GM18861 (cell line): ENCODE results near the gene MAML2.

Experiments used
- ATAC-seq: cut with Tn5 transposase; IDR thresholded peaks from one replicate; pipeline ENCODE4 v1.9.1; 2021; ENCODE audit not compliant: unreplicated experiment

Gene MAML2

DNA sequence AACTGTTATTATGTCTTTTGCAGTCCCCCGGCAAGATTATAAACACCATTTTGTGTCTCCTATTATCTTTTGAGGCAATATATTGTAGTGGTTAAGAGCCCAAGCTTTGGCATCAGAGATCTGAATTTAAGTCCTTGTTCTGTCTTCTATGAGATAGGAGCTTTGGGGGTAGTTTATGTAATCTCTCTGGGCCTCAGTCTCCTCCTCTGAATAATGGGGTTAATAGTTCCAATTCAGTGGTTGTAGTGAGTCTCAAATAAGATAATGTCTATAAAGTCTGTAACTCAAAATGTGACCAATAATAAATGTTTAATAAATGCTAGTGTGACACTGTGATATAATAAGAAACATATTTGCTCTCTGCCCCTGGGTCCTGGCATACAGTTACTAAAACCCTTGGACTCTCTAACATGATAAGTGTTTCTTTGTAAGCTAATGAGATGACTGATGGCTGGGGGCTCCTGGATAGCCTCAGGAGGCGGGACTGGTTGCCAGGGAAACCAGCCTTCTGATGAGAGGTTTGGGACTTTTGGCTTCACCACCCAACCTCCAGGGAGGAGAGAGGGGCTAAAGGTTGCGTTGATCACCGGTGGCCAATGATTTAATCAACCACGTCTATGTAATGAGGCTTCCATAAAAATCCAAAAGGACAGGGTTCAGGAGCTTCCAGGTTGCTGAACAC lies 235.7 kb downstream of the MAML2 start:
- ATAC-seq: no peak

DNA sequence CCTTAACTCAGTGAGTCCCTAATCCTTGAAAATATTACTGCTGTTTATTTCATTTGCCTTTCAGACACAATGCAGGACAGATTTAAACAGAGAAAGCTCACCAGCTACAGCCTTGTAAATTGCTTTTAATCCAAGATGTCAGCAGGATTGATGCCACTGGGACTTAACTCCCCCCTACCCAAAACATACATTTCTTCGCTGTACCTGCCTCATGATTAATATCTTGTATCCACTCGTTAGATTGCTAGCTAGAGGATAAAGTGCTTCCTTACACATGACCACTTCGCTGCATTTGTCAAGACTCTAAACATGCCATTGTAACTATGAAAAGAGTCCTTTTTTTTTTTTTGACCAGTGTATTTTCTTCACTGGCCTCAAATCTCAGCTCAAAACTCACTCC lies 236.3 kb downstream of the MAML2 start:
- no peak for ATAC-seq

DNA sequence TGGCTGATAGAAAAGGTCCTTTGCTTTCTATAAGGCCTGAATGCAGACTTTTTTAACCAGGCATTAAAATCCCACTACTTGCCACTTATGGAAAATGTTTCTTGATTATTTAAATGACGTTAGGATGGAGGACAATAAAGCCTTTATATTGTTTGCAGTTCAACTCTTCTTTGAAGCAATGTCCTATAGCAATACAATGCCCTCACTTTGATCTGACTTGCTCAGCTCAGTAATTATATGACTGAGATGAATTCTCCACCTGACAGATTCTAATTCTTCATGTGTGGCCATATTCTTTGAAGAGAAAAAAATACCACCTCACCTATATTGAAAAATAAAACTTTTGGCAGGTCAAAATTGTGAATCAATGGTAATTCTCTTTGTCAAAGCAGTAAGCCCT lies 237.1 kb downstream of the MAML2 start:
- no peak for ATAC-seq

DNA sequence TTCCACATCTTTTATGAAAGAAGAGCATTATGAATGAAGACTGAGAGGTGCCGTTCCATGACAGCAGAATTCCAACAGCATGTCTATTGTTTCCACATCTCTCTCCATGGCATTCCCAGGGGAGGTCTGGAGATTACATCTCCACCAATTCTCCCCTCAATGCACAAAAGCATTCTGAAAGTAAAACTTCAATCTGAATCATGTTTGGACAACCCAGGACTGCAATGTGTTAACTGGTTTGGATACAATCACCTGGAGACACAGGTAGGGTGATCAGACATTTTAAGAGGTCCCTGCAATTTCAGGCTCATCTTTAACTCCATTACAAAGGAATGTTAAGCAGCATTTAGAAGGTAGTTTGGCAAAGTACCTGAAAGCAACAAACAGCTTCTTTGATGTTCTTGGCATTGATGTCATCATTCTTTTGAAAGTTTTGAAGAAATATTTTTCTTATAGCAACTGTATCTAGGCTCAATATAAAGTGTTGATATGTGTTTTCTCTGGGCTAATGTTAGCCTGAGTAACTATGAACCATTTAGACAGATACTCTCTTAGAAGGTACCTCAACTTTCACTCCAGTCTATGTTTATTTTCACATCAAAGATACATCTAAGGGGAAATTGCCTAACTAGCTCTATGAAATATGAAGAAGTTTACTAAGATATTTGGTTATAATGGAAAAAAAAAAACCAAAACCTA lies 237.6 kb downstream of the MAML2 start:
- ATAC-seq: no peak

DNA sequence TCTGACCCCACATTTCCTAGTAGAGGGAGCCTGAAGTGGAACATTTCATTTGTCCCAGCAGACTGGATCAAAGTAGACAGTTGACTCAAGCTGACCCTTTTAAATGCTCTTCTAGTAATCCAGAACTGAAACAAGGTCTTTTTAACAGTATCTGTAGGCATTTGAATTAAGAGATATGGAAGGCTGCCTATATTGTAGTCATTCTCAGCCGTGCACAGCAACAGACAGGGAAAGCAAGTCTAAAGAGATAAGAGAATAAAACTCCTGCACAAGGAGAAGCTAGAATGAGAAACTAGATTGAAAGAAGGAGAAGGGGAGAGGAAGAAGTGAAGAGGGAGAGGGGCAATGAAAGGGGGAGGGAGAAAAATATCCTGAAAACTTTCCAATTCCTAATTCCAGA lies 238.5 kb downstream of the MAML2 start:
- no peak for ATAC-seq

DNA sequence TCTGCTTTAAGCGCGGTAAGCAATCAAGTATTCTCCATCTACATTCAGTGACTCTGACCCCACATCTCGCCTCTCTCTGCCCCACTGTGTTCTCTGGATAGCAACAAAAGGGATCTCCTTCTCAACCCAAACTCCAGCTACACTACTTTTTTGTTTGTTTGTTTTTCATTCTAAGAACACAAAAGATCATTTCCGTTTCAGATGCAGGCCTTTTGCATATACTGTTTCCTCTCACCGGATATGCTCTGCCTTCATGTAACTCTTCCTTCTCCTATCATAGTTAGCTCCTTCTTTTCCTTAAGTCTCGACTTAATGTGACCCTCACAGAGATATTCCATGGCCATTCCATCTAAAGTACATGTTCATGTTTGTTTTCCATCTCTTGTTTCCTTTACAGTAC lies 239.3 kb downstream of the MAML2 start:
- no peak for ATAC-seq

DNA sequence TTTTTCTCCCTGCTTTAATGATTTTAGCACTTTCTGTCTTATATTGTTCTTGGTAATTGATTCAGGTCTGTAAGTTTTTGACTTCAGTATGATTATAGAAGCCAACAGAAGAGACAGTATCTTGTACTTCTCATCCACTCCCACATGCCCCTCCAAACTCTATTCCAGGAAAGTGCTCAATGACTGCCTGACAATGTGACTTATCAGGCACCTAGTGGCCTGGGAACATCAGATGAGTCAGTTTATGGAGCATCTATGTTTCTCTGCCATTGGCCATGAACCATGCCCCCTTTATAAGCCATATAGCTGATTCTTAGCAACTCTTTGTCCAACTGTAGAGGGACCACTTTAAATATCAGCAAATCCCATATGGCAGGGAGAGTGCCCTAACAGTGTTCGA lies 239.9 kb downstream of the MAML2 start:
- ATAC-seq: no peak

DNA sequence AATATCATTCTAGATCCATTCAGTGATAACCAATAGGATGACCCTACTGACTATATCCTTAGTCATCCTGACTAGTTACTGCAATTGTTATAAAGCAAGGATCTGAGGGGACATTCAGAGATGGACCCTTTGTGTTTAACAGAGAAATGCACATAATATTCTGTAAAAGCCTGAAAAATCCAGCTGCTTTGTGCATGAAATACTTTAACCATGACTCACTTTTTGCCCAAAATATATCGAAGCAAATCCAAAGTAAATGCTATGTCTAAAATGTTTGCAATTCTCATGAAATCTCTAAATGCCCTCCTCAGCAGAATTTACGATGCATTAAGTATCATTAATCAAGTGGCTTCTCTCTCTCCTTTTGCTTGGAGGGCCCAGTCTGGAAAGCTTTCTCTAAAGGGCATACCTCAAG lies 240.3 kb downstream of the MAML2 start:
- ATAC-seq: no peak

DNA sequence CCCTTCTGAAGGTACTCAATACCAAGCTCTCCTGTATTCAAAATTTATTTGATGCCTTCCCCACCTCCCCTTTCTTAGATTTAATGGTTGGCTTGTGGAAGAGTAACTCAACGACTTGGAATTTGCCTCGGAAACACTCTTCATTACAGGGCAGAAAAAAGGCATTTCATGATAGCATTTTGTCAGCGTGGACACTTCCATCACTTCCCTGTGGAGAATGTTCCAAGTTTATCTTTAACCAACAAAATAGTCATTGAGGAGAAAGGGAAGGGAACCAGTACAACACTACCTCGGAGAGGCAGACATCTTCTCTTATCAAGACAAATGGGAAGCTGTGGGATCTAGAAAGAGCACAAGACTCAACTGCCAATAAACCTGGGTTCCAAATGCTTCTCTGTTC lies 241.8 kb downstream of the MAML2 start:
- ATAC-seq: no peak

DNA sequence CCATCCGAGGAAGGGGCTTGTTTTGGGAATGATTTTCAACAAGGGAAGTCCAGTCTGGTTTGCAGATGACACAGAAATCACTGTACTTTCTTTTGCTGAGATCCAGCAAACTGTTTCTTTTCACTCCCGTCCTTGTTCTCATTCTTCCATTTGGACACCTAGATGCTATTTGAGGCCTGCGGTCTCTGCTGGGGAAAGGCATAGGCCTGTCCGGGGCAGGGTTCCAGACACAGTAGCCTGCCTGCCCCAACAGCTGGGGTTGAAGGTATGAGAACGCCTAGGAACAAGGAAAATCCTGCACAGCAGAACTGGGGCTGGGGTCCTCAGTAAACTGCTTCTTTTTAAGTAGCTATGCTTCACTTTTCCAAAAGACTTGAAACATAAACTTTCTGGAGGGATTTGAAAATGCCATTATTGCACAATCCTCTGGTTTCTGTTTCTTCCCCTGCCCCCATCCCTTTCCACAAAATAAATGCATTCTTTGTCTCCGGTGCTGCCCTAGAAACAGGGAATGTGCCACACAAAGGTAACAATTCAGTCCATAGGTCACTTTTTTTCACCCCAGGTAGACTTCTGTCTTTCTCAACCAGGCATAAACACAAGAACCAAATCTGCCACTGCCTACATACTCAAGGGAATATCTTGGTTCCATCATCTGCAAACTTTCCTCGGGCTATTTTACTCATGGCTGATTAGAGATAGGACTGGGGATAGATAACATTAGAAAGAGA lies 244.3 kb downstream of the MAML2 start:
- no peak for ATAC-seq

DNA sequence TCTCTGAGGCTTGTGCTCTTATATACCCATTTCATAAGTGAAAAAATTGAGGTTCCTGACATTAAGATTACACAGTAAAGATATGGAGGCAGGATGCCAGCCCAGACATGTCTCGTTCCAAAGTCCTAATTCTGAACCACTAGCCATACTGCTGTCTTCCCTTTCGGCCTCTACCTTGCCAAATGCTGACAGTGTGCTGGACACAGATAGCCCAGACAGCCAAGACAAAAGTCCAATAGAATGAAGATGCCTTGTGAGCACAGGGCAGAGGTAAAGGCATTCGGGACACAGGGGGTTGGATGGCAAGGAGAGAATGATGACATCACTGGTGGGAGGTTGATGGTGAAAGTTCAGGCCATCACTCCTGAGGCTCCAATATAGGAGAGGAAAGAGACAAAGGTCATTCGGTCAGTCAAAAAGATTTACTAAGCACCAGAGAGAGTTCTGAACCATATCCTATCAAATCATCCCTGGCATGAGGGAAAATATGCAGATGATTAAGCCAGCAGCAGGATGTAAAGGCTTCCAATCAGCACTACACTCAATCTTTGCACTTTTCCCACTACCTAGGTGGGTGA lies 245.1 kb downstream of the MAML2 start:
- ATAC-seq: no peak

DNA sequence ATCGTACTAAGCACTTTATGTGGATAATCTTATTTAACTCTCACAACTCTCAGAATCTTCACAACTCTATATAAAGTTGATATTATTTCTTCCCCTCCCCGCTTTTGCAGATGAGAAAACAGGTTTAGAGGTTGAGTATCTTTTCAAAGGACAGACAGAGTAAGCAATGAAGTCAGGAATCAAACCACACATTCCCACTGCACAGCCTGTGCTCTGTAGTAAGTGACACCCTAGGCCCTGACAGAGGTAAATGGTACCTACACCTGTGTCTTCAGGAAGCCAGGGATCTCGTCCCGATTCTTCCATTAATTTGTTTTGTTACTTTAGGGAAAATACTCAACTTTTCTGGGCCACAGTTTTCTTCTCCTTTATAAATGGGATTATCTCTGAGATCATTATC lies 246.6 kb downstream of the MAML2 start:
- no peak for ATAC-seq

DNA sequence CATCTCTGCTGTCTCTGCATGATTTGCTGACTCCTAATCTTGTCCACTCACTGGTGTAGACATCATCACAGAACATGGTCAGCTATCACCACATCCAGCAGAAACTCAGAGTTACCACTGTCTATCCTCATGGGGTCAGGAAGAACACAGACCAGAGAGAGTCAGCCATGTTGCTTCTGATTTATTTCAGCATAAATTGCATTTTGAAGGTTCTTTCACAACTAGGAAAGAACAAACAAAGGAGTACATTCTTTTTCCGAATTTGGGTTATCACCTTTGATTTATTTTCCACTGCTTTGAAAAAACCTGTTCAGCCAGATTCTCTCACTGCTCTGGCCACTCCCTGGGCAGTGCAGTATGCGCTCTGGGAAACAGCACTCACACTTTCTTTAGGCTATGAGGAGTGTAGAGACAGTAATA lies 247.1 kb downstream of the MAML2 start:
- ATAC-seq: no peak

DNA sequence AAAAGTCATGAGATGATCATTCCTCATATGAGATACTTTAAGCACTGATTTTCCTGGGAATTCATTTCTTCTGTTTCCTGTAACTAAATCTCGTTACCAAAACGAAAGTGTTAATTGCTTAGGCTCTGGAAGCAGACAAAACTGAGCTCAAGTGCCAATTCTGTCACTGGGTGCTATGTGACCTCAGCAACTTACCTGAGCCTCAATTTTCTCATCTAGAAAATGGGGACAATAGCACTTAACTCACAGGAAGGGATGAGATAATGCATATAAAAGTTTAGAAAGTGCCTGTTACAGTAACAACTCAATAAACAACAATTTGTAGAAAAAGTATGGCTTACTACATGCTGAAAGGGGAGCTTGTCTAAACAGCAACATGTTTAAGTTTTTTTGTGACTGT lies 248.8 kb downstream of the MAML2 start:
- ATAC-seq: no peak

DNA sequence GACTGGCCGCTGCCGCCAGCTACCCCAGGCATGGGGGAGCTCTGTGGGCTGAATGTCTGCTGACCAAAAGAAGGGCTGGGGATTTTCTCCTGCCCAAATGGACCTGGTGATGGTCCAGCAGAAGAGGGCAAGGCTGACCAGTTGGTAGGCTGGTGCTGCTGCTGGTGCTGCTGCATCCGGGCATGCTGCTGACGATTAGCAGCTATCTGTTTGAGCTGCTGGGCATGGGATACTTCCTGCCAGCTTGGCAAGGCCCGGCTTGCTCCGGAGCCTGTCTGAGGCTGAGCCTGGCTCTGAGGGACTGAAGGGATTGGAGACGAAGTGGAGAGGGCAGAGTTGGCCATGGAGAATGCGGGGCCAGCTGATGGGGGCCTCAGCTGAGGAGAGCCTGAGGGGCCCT lies 250.5 kb downstream of the MAML2 start:
- no peak for ATAC-seq

DNA sequence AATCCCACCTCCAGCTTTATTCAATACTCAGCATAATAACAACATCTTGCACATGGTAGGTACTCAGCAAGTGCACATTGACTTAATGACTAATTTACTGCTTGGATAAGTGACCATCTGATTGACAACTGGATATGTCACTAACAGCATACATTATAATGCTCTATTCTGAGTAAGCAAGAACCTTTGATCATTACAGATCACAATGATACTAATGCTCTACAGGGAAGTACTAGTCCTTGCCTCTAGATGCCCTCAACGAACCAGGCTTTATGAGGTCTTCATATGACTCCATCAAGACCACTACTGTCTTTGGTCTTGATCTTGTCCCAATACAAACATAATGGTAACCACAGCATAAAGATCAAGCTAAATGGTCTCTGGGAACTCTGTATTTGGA lies 251.5 kb downstream of the MAML2 start:
- ATAC-seq: no peak

DNA sequence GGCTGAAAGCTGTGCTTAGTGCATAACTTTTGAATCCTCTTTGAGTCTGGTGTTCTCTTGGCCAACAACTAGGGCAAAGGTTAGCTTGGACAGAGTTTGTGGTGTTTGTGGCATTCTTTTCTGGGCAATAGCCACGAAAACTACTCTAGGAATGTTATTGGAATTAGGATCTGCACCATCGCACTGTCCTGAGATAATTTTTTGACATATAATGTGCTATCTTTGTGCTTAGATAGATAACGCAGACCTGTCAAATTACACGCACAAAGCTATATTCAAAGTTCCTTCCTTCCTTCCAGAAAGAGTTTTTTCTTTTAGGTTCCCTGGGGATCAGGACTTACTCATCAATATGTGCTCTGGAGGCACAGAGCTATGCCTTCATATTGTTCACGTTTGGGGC lies 252.3 kb downstream of the MAML2 start:
- ATAC-seq: no peak

DNA sequence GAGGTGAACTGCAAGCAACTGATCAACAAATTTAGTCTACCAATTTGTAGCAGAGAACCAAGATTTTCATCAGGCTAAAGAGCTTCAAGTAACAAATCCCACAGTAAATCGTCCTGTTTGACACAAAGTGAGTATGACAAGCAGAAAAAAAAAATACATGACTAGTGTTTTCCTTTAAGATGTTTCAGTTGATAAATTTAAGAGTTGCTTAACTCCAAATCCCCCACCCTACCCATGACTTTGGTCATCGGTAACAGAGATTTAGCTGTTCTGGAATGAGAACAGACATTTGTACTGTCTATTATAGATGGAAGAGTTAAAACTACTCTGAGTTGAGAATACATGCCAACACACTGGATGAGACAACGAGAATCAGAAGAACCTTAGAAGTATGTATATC lies 254.1 kb downstream of the MAML2 start:
- no peak for ATAC-seq

DNA sequence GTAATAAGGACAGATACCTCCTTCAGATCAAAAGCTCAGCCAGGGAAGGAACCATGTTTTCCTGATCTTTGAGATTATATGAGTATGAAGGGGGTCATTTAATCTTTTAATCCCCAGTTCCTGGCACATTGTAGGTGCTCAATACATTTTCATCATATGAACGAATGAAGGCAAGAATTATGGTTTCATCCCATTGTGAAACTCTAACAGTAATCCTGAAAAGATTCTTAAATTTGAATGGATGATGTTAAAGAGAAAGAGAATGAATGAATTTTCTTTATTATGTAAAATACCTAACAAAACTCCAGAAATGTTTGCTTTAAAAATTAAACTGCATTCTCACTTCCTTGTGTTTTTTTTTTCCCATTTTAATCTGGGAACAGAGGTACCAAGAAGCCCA lies 256.9 kb downstream of the MAML2 start:
- ATAC-seq: no peak

DNA sequence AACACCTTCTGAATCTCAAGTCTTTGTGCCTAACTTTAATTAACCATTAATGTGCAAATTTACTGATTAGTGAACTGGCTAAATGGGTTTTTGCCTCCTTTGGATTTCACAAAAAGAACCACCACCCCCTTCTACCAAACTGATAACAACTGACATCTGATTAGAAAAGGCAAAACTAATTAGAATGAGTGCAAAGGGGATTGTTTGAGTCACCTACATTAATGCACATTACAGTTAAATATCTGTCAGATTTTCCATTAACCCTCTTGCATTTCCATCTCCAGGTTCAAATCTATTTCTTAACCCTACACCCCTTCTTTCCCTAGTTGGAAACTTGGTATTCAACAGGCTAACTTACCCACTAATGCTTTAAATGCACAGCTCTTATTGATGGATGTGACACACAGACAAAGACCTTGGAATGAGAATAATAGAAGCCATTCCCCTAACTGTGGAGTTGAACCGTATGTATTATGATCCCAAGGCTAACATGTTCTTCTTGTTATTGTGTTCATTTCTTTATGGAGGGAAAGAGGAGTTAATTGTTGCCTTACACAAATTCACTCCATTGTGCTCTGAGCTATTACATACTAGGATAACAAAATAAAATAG lies 257.6 kb downstream of the MAML2 start:
- no peak for ATAC-seq

DNA sequence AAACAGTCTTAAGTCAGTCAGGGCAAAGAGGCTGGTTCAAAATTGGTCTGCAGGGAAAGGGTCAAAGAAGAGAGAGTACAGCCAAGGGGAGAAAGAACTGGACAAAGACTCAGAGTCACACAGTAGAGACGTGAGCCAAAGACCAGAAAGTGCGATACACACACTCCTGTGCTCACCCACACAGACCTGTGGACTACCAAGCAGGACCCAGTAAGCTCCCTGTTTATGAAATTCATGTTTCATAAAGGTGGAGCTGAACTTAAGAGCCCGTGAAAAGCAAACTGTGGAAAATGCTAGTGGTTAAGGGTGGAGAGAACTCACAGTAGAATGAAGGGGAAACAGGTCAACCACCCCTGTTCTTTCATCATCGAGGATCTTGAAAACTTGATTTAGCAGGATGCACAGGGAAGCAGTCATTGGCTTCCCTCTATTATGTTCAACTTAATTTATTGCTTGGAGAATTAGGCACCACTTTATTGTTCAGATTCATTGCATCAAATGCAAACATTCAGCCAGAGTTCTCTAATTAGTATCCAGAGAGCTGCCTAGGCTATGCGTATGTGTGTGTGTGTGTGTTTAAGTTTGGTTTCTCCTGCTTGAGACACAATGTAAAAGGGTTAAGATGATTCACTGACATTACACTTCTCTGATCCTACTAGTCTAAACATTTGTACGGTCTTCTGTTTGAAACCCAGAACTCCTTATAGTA lies 258.2 kb downstream of the MAML2 start:
- no peak for ATAC-seq
